K562 (cell line): ENCODE measurements around the gene MSH3. TPM values are rescaled to one million over a fixed set of nuclear protein-coding genes. Genes with fewer than 3 reads are reported as not detected.

ENCODE experiments used
- ATAC-seq: fragments of 200-7000 bp; cut with Tn5 transposase; 3 replicates; pipeline ENCODE4 v1.9.1; 2020; ENCODE audit warnings: moderate library complexity
- BruUV-seq: library from RNA; stranded (reverse); fragments of 400-500 nt; replicated peaks from 2 replicates; lab custom pipeline; 2021; lab: Mats Ljungman, UMichigan
- CTCF ChIA-PET: fragments of 300-600 bp; formaldehyde crosslinking; extraction: SDS; loops from one replicate; lab custom pipeline; 2021; ENCODE audit warnings: low intra/inter-chr PET ratio; lab: Yijun Ruan, JAX
- POLR2A ChIA-PET: fragments of 300-600, 350-650 bp; sonication (Branson Sonifier 250); formaldehyde crosslinking; extraction: SDS; loops from one replicate; lab custom pipeline; 2021; ENCODE audit warnings: antibody characterized with exemption, inconsistent platforms; lab: Yijun Ruan, JAX
- DNase-seq, 4 experiments: peaks; one replicate each; pipeline versions ENCODE4 v3.0.0 to v3.0.0-alpha.2; 2011 to 2018; ENCODE audit warnings: low spot score in 3 of 4, mixed read lengths in 3 of 4; ENCODE audit errors: extremely low read depth in 1 of 4
- FAIRE-seq: peaks from 2 replicates; lab custom pipeline; 2011; peaks lifted over from hg19 to GRCh38; lab: Jason Lieb, UNC
- H2AFZ ChIP-seq: 2 replicates; pipeline ENCODE4 v1.6.0; 2011; ENCODE audit warnings: low read depth, low read length, control low read depth, inconsistent platforms
- H3K27ac ChIP-seq: fragments of 200-600 bp; 3 replicates; pipeline ENCODE4 v1.8.0; 2011; ENCODE audit warnings: low read depth, mild to moderate bottlenecking, control low read depth, inconsistent platforms, low read length, moderate library complexity, mixed read lengths; ENCODE audit errors: extremely low read depth
- H3K27me3 ChIP-seq, 2 experiments: fragments of 300-600 bp in 1 of 2; 2 replicates in 1 of 2; 3 replicates in 1 of 2; pipeline versions ENCODE4 v1.6.0 to v1.8.0; 2011; ENCODE audit warnings: inconsistent platforms in 2 of 2, low read length in 2 of 2, mild to moderate bottlenecking in 1 of 2, mixed read lengths in 1 of 2, moderate library complexity in 1 of 2; ENCODE audit not compliant: control insufficient read depth in 2 of 2, insufficient read depth in 2 of 2
- H3K36me3 ChIP-seq: fragments of 300-600 bp; 3 replicates; pipeline ENCODE4 v1.8.0; 2011; ENCODE audit warnings: mild to moderate bottlenecking, low read length, inconsistent platforms; ENCODE audit not compliant: control insufficient read depth, insufficient read depth
- H3K4me1 ChIP-seq, 2 experiments: fragments of 200-600 bp in 1 of 2; replicated peaks in 1 of 2; 2 replicates in 1 of 2; 3 replicates in 1 of 2; pipeline versions ENCODE4 v1.5.1 to v1.8.0; 2011; ENCODE audit warnings: inconsistent platforms in 2 of 2, low read length in 2 of 2, mild to moderate bottlenecking in 1 of 2, mixed read lengths in 1 of 2, moderate library complexity in 1 of 2; ENCODE audit not compliant: control insufficient read depth in 2 of 2, insufficient read depth in 2 of 2
- H3K4me2 ChIP-seq: 2 replicates; pipeline ENCODE4 v1.6.1; 2011; ENCODE audit warnings: low read length, control low read depth, inconsistent platforms, mixed read lengths; ENCODE audit not compliant: insufficient read depth
- H3K4me3 ChIP-seq: fragments of 200-600 bp; sonication (generic), shearing (Covaris generic); 2 replicates; pipeline ENCODE4 v1.5.1; 2016; ENCODE audit warnings: control low read depth, inconsistent platforms
- H3K79me2 ChIP-seq: fragments of 200-600 bp; 3 replicates; pipeline ENCODE4 v1.8.0; 2011; ENCODE audit warnings: low read length, inconsistent platforms; ENCODE audit not compliant: control insufficient read depth, insufficient read depth
- H3K9ac ChIP-seq, 2 experiments: 2 replicates each; pipeline versions ENCODE4 v1.6.0 to v1.6.1; 2011; ENCODE audit warnings: low read depth in 2 of 2, low read length in 2 of 2, control low read depth in 1 of 2, inconsistent platforms in 1 of 2, mild to moderate bottlenecking in 1 of 2, mixed read lengths in 1 of 2; ENCODE audit not compliant: insufficient read depth in 1 of 2
- H3K9me1 ChIP-seq: one replicate; pipeline ENCODE4 v1.6.0; 2011; ENCODE audit warnings: inconsistent platforms, mild to moderate bottlenecking, low read length, moderate library complexity; ENCODE audit not compliant: control insufficient read depth, insufficient read depth
- H3K9me3 ChIP-seq: replicated peaks from 2 replicates; pipeline ENCODE4 v1.5.1; 2011; ENCODE audit warnings: low read depth, low read length, inconsistent platforms; ENCODE audit not compliant: control insufficient read depth, insufficient read depth
- H4K20me1 ChIP-seq: replicated peaks from 2 replicates; pipeline ENCODE4 v1.6.1; 2011; ENCODE audit warnings: low read length, inconsistent platforms, mixed read lengths; ENCODE audit not compliant: control insufficient read depth, insufficient read depth
- ASH1L ChIP-seq: fragments of 450-650 bp; IDR thresholded peaks from 2 replicates; pipeline ENCODE4 v1.6.1; 2018; ENCODE audit warnings: borderline replicate concordance, mild to moderate bottlenecking, low read depth; ENCODE audit not compliant: partially characterized antibody
- HIVEP1 ChIP-seq: fragments of 250-450 bp; sonication (Bioruptor Pico); IDR thresholded peaks from 2 replicates; pipeline ENCODE4 v1.4.0; 2020; ENCODE audit warnings: mild to moderate bottlenecking
- MLLT1 ChIP-seq, 2 experiments: fragments of 450-650 bp; IDR thresholded peaks; 2 replicates each; pipeline ENCODE4 v1.6.1; 2016
- RBM14 ChIP-seq: fragments of 200-400 bp; formaldehyde crosslinking; IDR thresholded peaks from 2 replicates; pipeline ENCODE4 v1.6.1; 2018; ENCODE audit warnings: low read depth, mild to moderate bottlenecking, low read length, moderate library complexity, borderline replicate concordance; ENCODE audit not compliant: insufficient read depth
- TGIF2 ChIP-seq: sonication (generic); formaldehyde crosslinking; IDR thresholded peaks from 2 replicates; pipeline ENCODE4 v1.8.1; 2022; ENCODE audit warnings: mild to moderate bottlenecking, missing genetic modification reagents, moderate library complexity
- ZNF75A ChIP-seq: fragments of 450-650 bp; formaldehyde crosslinking; IDR thresholded peaks from 2 replicates; pipeline ENCODE4 v1.4.0; 2020; ENCODE audit warnings: mild to moderate bottlenecking
- ZNF76 ChIP-seq: fragments of 250-450 bp; sonication (Bioruptor Pico); IDR thresholded peaks from 2 replicates; pipeline ENCODE4 v1.4.0; 2020; ENCODE audit warnings: mild to moderate bottlenecking, moderate library complexity, borderline replicate concordance
- WGBS: fragments of 100-300 bp; shearing (Covaris generic); methylation state at CpG from one replicate; pipeline ENCODE4 v1.1.6; 2016; ENCODE audit warnings: low coverage, mixed read lengths; ENCODE audit not compliant: insufficient coverage; ENCODE audit errors: missing lambda C conversion rate; 5-methylcytosine and 5-hydroxymethylcytosine counted together
- in situ Hi-C: fragments of 300-500 bp; cut with MboI; formaldehyde crosslinking; loops from 4 replicates; pipeline ENCODE4 v1.15.0; 2018; ENCODE audit warnings: inconsistent platforms, mixed read lengths
- intact Hi-C: fragments of 100-400 bp; cut with micrococcal nuclease; formaldehyde crosslinking; loops from 2 replicates; pipeline ENCODE4 v1.14.2; 2022
- polyA plus RNA-seq, 8 experiments: library from polyadenylated mRNA; depleted of rRNA in 4 of 8; stranded (reverse) in 5 of 8; unstranded in 3 of 8; fragments of >200 nt; fragmentation: Nextera tagmentation in 2 of 8; fragmentation: Illumina TruSeq in 1 of 8; extraction: Ambion mirVana in 2 of 8; extraction: Trizol in 1 of 8; gene quantifications; 2 replicates each; pipeline versions ENCODE4 v1.2.1 to v1.2.3, GENCODE V29; 2011 to 2014; ENCODE audit warnings: inconsistent platforms in 1 of 8, missing spikeins in 1 of 8
- total RNA-seq, 7 experiments: library from RNA; depleted of rRNA in 6 of 7; stranded (reverse); fragments of >200 nt in 6 of 7; fragmentation: Illumina TruSeq in 2 of 7; extraction: Trizol in 2 of 7; gene quantifications; 2 replicates each; pipeline versions ENCODE4 v1.2.1 to v1.2.3, GENCODE V29; 2011 to 2021; ENCODE audit warnings: low replicate concordance in 1 of 7
- TF ChIP-seq, protein P1 (sequence below): fragments of 250-450 bp; sonication (Bioruptor Pico); IDR thresholded peaks from 2 replicates; pipeline ENCODE4 v1.5.0; 2021; ENCODE audit warnings: mild to moderate bottlenecking, moderate library complexity

Gene MSH3
- total and polyA plus RNA-seq, 9 of the 15 experiments (the other 6 are each of a cell fraction or from before 2014, with no cell fraction given) = 3.9 to 17.2 (median 13.2) TPM

- H2AFZ ChIP-seq = no peak overlapping the region
- TF ChIP-seq RBM14 (no peak), MLLT1 (IDR thresholded peaks at IDR 0.05) (no peak), TGIF2 (CRISPR knock-in tag) (no peak), ASH1L (no peak), ZNF75A (no peak), HIVEP1 (CRISPR knock-in tag) (no peak), ZNF76 (CRISPR knock-in tag) (no peak)
- TF ChIP-seq, protein P1, sequence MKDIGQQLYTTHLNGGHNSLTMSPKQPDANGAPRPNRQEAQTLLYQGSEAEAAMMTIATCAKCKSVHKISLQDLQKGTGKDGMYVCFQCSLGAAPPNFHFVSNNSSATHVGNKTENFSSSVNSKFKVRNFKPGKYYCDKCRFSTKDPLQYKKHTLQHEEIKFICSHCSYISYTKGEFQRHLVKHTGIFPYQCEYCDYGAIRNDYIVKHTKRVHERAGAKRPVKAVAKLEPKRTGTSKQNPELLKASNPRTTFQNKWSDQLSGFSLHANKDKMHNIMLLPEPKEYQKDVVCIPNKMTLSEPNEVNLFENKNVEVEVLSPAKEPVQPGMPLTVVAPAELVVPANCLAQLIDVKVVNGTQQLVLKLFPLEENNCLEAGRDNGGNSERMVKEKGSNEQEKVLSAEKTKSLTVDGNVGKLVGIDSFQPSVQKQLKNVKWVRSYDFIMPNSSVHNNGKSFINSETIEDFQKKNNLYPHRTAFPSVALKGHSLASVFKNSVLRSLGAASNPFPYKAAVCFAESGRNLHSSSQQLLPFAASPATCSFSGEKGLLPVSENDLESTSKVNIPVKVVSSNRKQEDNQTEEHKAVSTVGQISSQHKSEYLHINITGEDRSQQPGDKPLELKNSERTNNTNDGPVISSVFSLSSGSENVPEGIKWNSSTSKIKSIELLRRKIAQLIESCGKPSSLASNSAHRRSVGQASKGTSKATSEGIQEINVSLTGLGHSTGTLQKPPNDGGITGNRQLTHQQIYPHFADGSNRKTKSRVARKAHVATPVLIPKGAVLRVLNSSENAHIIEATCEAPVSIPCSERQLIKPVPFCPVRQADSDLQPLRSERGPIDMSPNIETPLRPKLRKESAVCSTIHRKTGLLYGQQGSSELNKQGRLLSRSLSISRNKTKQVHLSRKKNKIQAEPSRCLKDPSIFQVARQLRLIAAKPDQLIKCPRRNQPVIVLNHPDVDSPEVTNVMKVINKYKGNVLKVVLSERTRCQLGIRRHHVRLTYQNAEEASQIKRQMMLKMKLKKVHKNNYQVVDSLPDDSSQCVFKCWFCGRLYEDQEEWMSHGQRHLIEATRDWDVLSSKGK = no peak
- TF ChIP-seq, all 486 proteins: peak for 0
- no peaks in the 10 kb centered on the region for H4K20me1 ChIP-seq
- peaks cover 65% of the 10 kb centered on the region for H3K36me3 ChIP-seq
- DNase-seq (no peak), FAIRE-seq (no peak), ATAC-seq (no peak)
- no peaks in the 10 kb centered on the region for H3K9me1 ChIP-seq
- no peak overlapping the region for H3K27ac ChIP-seq
- BruUV-seq = no TSS peak
- no peaks in the 10 kb centered on the region for H3K9me3 ChIP-seq
- intact Hi-C loops = no loop called here
- ChIA-PET POLR2A (interaction anchor here (0.7 to 1.2 kb wide), 2 partner anchors 9 to 182 kb away, joined by 3 to 5 read pairs; no protein-coding TSS in a partner anchor), CTCF (no interaction called here)
- 74% methylated on average over 4 of the region's 4 CpGs for WGBS
- no peaks in the 10 kb centered on the region; the same call in 2 of the 3 replicates for H3K79me2 ChIP-seq
- no peak overlapping the region for H3K9ac ChIP-seq
- peaks cover 0 to 5% of the 10 kb centered on the region in 2 experiments; a peak in 1 of 5 replicates for H3K4me1 ChIP-seq
- H3K27me3 ChIP-seq = no peaks in the 10 kb centered on the region
- H3K4me2 ChIP-seq = no peak overlapping the region
- in situ Hi-C loops = no loop called here
- H3K4me3 ChIP-seq = no peak overlapping the region
Observed at GRCh38 chr5:80665057-80665456, 10.6 kb downstream of the MSH3 start.
